ENCODE results near the gene GDAP1L1.
"Not testable (repeated sequence)": the region's sequence is repeated elsewhere in the genome, so short reads cannot be mapped to it uniquely, and the experiment has no call there.

Gene GDAP1L1

DNA sequence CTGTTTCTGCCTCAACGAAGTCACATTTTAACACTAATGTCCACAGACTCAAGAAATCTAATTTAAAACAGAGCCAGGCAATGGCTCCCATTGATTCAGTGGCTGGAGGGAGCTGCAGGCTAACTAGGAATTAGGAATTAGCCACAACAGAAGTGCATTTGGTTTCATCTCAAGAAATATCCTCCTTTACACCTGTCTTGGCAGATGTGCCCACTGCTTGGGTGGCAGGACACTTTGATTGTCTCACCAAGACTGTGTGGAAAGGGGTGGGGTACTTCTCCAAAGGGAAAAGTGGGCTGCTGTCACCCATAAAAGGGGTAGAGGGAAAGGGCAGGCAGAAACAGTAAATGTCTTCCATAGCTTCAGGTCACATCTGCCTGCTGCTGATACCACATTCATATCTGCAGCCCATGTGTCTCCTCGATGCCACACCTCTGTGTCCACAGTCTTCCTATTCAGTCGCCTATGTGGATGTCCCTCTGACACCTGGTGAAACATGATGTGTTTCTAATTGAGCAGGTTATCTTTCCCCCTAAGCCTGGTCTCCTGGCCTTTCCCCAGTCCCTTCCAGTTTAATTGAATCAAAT lies 25.6 kb upstream of the GDAP1L1 start:
- no peak for DNase-seq

GRCh38 chr20:44222027-44222426 lies 25.1 kb upstream of the GDAP1L1 start:
- no peak for DNase-seq

DNA sequence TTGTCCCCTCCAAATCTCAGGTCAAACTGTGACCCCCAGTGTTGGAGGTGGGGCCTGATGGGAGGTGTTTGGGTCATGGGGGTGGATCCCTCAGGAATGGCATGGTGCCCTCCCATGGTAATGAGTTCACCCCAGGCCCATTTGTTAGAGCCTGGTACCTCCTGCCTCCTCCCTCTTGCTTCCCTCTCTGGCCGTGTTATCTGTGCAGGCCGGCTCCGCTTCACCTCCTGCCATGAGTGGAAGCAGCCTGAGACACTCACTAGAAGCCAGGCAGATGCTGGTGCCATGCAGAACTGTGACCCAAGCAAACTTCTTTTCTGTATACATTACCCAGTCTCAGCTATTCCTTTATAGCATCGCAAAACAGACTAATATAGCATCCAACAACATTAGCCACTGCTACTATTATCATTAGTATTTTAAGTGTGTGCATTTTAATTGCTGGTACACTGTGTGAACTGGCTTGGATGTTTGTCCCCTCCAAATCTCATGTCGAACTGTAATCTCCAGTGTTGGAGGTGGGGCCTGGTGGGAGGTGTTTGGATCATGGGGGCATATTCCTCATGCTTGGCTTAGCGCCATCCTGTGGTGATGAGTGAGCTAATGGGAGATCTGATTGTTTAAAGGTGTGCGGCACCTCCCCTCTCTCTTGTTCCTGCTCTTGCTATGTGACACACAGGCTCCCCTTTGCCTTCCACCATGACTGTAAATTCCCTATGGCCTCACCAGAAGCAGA lies 24.3 kb upstream of the GDAP1L1 start:
- no peak for DNase-seq

DNA sequence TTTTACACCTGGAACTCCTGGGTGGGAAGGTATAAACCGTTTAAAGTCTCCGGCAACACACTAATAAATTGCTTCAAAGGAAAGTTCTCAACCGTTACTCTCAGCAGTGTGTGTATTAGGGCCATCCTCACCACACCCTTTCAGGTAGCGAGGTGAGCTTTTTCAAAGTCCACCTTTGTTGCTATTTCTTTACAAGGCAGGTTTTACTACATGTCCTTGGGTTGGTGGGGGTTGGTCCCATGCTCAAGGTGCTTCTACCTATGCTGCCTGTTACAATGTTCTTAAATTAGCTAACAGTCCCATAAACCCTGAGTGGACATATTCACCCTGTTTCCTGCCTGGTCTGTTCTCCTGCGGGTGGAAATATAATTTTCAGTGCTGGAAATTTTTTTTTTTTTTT lies 23.4 kb upstream of the GDAP1L1 start:
- DNase-seq = no peak

DNA sequence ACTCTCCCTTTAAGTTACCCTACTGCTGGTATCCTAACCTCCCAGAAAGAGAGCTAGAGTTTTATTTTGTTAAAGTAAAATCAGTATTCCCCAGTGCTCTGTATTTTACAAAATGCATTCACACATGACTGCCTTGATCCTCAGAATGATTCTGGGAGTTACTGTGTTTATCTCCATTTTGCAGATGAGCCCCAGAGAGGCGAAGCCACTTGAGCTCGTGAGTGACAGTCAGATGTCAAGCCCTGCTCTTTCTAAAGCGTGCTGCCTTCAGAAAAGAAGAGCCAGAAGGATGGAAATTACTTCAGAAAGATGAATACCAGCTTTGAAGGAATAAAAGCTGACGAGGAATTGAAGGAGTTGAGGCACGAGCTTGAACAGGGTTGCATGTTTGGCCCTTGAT lies 22.5 kb upstream of the GDAP1L1 start:
- DNase-seq = no peak

DNA sequence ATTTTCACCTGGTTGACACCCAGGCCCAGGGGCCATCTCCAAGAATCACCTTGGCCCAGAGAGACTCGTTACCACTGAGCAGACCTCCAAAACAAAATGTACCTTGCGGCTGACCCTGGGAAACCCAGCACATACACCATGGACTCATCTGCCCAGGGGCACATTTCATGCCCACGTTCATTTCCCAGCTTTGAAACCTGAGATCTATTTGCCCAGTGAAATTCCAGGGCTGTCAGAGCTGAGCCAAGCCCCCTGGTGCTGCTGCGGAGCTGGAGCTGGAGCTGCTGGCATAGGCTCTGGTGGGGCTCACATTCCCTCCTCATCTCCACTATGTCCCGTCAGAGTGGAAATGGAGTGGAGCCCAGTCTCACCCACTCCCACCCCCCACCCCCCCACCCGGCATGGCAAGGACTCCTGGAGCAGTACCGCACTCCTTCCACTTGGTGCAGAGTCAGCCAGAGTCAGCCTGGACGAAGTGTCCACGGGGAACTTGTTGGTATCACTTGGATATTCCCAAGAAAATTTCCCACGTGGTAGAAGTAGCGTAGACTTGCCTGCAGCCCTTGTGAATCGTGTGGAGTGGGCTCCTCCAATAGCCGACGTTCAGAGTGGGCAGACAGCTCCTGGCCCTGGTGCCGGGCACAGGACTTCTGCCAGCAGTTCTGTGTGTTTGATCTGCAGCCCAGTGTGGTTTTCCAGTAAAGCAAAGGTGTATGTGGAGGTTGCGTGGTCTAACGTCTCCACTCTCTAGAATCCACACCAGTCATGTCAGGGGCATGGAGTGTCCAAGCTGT lies 18.4 kb upstream of the GDAP1L1 start:
- DNase-seq = no peak

DNA sequence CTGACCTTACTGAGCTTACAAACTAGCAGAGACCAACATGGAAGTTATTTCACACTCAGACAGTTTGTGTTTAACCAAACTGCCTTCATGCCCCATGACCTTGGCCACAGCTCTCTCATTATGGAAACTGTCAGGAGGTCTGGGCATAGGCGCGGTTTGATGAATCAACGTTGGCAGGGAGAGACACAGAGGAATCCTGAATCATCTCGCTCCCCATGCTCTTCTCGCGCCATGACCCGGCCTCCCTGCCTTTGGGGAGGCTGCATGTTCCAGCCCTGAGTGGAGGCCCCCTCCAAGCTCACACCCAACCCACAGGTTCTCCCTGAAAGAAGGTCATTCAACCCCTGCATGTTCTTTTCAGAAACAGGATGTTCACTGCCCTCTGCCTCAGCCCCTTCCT lies 15.9 kb upstream of the GDAP1L1 start:
- DNase-seq = no peak

DNA sequence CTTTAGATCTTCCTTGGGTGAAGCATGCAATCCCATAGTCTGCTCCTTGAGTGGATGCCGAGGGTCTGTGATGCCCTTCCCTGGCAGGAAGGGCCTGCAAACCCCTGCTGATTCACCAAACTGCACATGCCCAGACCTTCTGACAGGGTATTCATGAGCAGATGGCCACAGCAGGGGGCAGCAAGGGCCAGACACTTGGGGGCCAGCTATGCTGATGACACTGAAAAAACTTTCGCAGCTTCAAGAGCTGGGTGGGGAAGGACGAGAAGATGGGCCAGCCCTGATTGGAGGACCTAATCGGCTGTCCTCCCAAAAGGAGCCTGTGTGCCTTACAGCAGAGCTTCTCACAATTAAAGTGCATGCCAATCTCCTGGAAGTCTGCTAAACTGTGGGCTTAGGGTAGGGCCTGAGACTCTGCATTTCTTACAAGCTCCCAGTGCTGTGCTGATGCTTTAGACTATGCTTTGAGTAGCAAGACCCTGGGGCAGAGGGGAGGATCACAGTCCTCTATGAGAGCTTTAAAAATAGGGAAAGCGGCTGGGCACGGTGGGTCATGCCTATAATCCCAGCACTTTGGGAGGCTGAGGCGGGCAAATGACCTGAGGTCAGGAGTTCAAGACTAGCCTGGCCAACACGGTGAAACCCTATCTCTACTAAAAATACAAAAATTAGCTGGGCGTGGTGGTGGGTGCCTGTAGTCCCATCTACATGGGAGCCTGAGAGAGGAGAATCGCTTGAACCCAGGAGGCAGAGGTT lies 15.2 kb upstream of the GDAP1L1 start:
- no peak for DNase-seq

DNA sequence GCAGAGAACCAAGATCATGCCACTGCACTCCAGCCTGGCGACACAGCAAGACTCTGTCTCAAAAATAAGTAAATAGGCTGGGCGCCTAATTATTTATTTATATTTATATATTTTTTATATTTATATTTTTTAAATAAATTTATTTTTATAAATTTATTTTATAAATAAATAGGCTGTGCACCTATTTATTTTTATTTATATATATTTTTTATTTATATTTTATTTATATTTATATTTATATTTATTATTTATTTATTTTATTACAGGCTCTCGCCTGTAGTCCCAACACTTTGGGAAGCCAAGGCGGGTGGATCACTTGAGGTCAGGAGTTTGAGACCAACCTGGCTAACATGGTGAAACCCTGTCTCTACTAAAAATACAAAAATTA lies 14.6 kb upstream of the GDAP1L1 start:
- not testable (repeated sequence) for DNase-seq

DNA sequence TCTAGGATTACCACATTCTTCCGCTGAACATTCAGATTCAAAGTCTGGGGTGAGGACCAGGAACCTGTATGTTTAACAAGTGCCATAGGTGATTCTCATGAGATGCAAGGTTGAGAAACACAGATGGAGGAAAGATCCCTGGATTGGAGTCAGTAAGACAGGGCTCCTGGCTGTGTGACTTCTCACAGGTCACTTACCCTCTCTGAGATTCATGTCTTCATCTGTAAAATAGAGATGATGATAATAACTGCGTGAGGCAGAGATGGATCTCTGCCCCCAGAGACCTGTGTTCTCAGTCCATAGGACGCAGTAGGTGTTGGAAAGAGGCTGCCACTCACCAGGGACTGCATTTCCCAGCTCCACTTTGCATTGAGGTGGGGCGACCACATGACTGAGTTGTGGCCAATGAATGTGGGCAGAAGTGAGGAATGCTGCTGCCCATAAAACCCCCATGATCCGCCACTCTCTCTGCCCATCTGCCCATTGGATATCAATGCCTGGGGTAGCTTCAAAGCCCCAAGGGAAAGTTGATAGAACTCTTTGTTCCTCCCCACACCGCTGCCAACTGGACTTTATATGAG lies 13.6 kb upstream of the GDAP1L1 start:
- DNase-seq = no peak

GRCh38 chr20:44234566-44235317 lies 12.4 kb upstream of the GDAP1L1 start:
- DNase-seq = no peak

DNA sequence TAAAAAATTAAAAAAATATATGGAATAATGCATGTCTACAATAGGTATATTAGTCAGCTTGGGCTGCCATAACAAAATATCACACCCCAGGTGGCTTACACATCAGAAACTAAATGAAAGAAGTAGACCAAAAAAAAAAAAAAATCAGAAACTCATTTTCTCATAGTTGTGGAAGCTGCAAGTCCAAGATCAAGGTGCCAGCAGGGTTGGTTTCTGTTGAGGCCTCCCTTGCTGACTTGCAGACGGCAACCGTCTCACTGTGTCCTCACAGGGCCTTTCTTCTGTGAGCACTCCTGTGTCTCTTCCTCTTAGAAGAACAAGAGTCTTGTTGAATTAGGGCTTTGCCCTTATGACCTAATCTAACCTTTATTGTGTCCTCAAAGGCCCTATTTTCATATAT lies 11.4 kb upstream of the GDAP1L1 start:
- no peak for DNase-seq

DNA sequence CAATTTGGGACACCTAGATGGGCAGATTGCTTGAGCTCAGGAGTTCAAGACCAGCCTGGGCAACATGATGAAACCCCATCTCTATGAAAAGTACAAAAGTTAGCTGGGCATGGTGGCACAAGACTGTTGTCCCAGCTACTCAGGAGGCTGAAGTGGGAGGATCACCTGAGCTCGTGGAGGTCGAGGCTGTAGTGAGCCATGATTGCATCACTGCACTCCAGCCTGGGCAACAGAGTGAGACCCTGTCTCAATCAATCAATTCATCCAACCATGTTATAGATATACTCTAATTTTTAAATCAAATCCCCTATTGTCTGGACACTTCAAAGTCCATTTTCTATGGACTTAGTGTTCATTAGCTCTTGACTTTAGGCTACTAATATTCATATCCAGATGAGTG lies 10.3 kb upstream of the GDAP1L1 start:
- not testable (repeated sequence) for DNase-seq

GRCh38 chr20:44241796-44242195 lies 5.3 kb upstream of the GDAP1L1 start:
- no peak for DNase-seq

DNA sequence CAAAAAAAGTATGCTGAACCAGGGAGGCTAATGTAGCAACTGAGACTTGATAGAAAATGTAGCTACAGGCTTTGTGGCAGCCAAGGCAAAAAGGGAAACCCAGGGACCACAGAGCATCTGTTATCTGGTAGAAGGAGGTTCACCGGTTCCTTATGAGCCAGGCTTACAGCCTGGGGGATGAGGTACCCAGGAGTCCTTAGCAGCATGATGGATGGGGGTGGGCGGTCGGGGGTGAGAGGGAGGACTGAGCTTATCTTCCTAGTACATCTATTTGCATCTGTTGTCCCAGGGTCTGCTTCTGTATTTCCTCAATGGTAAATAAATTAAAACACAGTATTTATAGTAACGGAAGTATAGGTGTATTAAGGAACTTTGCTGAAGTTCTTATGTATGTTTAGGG lies 1.1 kb upstream of the GDAP1L1 start:
- DNase-seq = no peak

DNA sequence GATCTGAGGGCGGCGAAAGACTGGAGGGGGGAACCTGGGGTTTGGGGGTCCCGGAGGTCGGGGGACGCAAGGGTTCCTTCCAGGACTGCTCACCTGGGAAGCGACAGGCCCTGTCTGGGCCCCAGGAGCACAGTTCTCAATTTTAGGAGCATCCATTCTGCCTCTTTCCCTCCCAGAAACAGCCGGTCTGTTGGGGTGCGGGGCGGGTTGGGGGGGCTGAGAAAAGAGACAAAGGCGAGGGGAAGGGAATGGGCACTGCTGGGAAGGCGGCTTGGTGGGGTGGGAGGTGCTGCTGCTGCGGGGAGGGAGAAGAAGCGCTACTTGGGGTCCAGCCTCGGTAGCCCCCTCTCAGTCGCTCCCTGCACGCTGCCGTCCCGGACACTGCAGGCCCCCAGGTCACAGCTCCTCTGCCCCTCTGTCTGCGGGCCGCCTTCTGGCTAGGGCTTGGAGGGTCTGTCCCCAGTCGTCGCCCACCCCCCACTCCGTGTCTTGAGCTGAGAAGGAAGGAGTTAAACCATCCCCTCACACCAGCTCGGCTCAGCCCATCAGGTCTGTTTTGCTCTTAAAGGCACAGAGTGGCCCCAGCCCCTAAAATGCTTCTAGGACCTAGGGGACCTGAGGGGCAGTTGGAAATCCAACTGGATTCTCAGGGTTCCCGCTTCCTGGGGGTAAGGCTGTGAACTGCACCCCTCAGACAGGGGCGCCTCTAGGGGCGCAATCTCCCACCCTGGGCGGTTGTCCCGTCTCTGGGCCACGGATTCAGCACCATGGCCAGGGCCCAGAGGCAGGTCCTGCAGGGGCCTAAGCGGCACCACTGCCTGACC lies 690 bp downstream of the GDAP1L1 start:
- DNase-seq = no peak

- DNase-seq = no peak
Observed at GRCh38 chr20:44248410-44248759, 1.3 kb downstream of the GDAP1L1 start.

- DNase-seq = no peak
Observed at GRCh38 chr20:44251284-44251683, 4.2 kb downstream of the GDAP1L1 start.

- DNase-seq = no peak
Observed at GRCh38 chr20:44253528-44253927, 6.4 kb downstream of the GDAP1L1 start.

DNA sequence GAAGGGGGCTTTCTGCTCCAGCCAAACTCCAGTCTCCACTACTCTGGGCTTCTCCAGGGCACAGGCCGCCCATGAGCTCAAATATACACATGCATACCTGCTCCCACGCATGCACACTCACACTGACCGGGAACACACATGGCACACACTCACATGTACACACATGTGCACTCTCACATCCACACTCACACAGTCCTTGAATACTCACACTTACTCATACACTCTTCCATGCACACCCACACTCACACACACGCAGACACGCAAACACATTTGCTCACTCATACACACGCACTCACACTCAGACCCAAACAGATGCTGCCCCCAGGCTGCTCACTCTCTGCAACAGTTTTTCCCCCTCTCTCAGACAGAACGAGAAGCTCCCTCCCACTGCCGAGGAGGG lies 7.0 kb downstream of the GDAP1L1 start:
- no peak for DNase-seq

- DNase-seq = no peak
Observed at GRCh38 chr20:44255942-44256341, 8.8 kb downstream of the GDAP1L1 start.

All from NCI-H187 (cell line).